Left lung (tissue), 10 donors: Measurements from ENCODE around the gene RMC1. TPM values are rescaled to one million over a fixed set of nuclear protein-coding genes. Genes with fewer than 3 reads are reported as not detected.
A peak's percentile ranks its signal among the peaks of the same experiment; 100 is the strongest.

Experiments
- ATAC-seq: fragments of 200-7000 bp; cut with Tn5 transposase; one replicate; pipeline ENCODE4 v1.9.1; 2020; ENCODE audit warnings: moderate library complexity
- DNase-seq, 4 donors: peaks; one replicate each; pipeline ENCODE4 v3.0.0-alpha.2; 2013 to 2020
- H3K27ac ChIP-seq, 2 donors: fragments of 200-600 bp; sonication (generic) in 1 of 2; one replicate each; pipeline versions ENCODE4 v1.5.0 to v1.8.0; 2020 to 2021
- H3K27me3 ChIP-seq, 2 donors: fragments of 200-600 bp; sonication (generic) in 1 of 2; one replicate each; pipeline versions ENCODE4 v1.5.0 to v1.8.0; 2020 to 2021
- H3K36me3 ChIP-seq, 2 donors: fragments of 200-600 bp; sonication (generic) in 1 of 2; one replicate each; pipeline versions ENCODE4 v1.5.0 to v1.8.0; 2020 to 2021
- H3K4me1 ChIP-seq, 2 donors: fragments of 200-600 bp; one replicate each; pipeline ENCODE4 v1.8.0; 2021
- H3K4me3 ChIP-seq, 2 donors: fragments of 200-600 bp; sonication (generic) in 1 of 2; one replicate each; pipeline versions ENCODE4 v1.5.0 to v1.8.0; 2020 to 2021; ENCODE audit warnings: mild to moderate bottlenecking in 1 of 2
- H3K9me3 ChIP-seq, 2 donors: fragments of 200-600 bp; sonication (generic) in 1 of 2; one replicate each; pipeline versions ENCODE4 v1.5.0 to v1.8.0; 2020 to 2021
- intact Hi-C, 2 donors: fragments of 100-400 bp; cut with DNase I; formaldehyde crosslinking; loops; one replicate each; pipeline versions ENCODE4 v1.11.2 to v1.14.2; 2022
- polyA plus RNA-seq, 6 donors: library from polyadenylated mRNA; unstranded; fragments of 120-200 nt; gene quantifications; one replicate each; pipeline ENCODE4 v1.2.1, GENCODE V29; 2013; ENCODE audit not compliant: insufficient read length in 6 of 6
- total RNA-seq, 2 donors: library from RNA; stranded (reverse); fragmentation: NEBNext Ultra II Directional; extraction: Animal tissue kit (Norgen Biotek cat#: 25700); gene quantifications; one replicate each; pipeline ENCODE4 v1.2.1, GENCODE V29; 2021
- TF ChIP-seq, protein P1 (sequence below), 2 donors: fragments of 200-600 bp; sonication (generic) in 1 of 2; IDR thresholded peaks; one replicate each; pipeline versions ENCODE4 v1.5.0 to v1.8.0; 2021; ENCODE audit warnings: antibody characterized with exemption in 2 of 2
- donor health status: DM: no; HTN: yes; CAD: no.
- donor health status: DM: no; HTN: no; CAD: no.

RMC1 gene
- total and polyA plus RNA-seq, 8 donors, result 23.5 to 37.9 (median 27.2) TPM

DNA sequence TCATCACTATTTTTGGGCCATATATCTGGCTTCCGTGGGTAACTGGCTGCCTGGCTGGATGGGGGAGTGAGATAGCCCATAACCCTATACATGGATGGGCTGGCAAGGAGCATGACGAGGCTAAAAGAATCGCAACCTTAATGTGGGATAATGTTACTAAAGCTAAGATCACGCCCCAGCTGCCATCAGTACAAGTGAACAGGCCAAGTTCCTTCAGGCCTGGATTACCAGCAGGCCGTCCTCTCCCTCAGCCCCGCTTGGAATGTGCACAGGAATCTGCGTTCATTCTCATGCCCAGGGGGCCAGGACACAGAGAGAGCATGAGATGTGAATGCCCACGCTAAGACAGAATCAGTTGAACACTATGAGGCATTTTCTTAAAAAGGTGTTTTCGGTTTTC lies 34.7 kb downstream of the RMC1 start:
- DNase-seq, result no peak
- intact Hi-C loops, result no loop called here
- Histone ChIP-seq H3K4me3 (no peak overlapping the region), H3K27ac (no peak overlapping the region), H3K4me1 (peaks cover 11 to 24% of the 10 kb centered on the region in 2 donors), H3K36me3 (peaks cover 0 to 100% of the 10 kb centered on the region in 2 donors), H3K27me3 (no peaks in the 10 kb centered on the region), H3K9me3 (no peaks in the 10 kb centered on the region)
- TF ChIP-seq, protein P1, sequence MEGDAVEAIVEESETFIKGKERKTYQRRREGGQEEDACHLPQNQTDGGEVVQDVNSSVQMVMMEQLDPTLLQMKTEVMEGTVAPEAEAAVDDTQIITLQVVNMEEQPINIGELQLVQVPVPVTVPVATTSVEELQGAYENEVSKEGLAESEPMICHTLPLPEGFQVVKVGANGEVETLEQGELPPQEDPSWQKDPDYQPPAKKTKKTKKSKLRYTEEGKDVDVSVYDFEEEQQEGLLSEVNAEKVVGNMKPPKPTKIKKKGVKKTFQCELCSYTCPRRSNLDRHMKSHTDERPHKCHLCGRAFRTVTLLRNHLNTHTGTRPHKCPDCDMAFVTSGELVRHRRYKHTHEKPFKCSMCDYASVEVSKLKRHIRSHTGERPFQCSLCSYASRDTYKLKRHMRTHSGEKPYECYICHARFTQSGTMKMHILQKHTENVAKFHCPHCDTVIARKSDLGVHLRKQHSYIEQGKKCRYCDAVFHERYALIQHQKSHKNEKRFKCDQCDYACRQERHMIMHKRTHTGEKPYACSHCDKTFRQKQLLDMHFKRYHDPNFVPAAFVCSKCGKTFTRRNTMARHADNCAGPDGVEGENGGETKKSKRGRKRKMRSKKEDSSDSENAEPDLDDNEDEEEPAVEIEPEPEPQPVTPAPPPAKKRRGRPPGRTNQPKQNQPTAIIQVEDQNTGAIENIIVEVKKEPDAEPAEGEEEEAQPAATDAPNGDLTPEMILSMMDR (IDR thresholded peaks at IDR 0.05), result no peak
- ATAC-seq, result no peak

DNA sequence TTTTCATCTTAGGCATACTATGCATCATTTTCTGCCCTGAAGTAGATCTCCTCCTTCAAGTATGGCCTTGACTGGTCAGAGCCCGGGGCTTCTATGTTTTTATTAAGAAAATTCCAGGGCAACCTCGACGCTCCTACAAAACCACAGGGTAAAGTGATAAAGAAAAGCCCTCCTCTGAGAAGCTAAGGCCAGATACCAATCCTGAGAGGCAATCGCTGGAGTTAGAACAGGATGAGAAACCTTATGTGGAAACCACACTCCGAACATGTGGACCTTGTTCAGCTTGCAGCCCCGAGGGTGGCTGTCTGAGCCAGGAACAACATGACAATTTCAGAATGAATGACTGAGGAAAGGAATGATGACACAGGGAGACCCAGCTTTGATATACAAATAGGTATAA lies 35.6 kb downstream of the RMC1 start:
- peaks cover 0 to 100% of the 10 kb centered on the region in 2 donors for H3K36me3 ChIP-seq
- ATAC-seq, result no peak

DNA sequence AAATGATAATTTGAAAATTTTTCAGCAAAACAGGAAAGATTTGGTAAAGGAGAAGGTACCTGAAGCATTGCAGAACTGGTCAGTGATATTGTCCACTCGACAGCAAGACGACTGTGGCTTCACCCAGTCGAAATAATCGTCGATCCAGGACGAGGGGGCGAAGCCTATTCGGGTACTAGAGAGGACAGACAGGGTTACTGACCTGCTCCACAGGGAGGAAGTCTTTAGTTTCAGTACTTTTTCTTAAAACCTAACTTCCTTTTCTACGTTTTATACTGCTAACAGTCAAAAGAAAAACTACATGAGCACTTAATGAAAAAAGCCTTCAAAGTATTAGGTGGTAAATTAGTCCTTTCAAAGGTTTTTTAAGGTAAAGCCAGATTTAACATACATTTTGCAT lies 36.0 kb downstream of the RMC1 start:
- no peaks in the 10 kb centered on the region for H3K9me3 ChIP-seq
- H3K27ac ChIP-seq, result no peak overlapping the region
- peaks cover 0 to 100% of the 10 kb centered on the region in 2 donors for H3K36me3 ChIP-seq
- no peak overlapping the region for H3K4me3 ChIP-seq
- DNase-seq (no peak), ATAC-seq (no peak)
- peaks cover 11 to 24% of the 10 kb centered on the region in 2 donors for H3K4me1 ChIP-seq
- intact Hi-C loops, result no loop called here
- no peaks in the 10 kb centered on the region for H3K27me3 ChIP-seq
- TF ChIP-seq, protein P1 (IDR thresholded peaks at IDR 0.05), result no peak

More for the DNA sequence above, 35.6 kb downstream of the RMC1 start:
- DNase-seq, result no peak
- H3K27me3 ChIP-seq, result no peaks in the 10 kb centered on the region
- no peaks in the 10 kb centered on the region for H3K9me3 ChIP-seq
- H3K27ac ChIP-seq, result no peak overlapping the region
- intact Hi-C loops, result no loop called here
- TF ChIP-seq, protein P1 (IDR thresholded peaks at IDR 0.05), result no peak
- no peak overlapping the region for H3K4me3 ChIP-seq
- peaks cover 11 to 24% of the 10 kb centered on the region in 2 donors for H3K4me1 ChIP-seq

DNA sequence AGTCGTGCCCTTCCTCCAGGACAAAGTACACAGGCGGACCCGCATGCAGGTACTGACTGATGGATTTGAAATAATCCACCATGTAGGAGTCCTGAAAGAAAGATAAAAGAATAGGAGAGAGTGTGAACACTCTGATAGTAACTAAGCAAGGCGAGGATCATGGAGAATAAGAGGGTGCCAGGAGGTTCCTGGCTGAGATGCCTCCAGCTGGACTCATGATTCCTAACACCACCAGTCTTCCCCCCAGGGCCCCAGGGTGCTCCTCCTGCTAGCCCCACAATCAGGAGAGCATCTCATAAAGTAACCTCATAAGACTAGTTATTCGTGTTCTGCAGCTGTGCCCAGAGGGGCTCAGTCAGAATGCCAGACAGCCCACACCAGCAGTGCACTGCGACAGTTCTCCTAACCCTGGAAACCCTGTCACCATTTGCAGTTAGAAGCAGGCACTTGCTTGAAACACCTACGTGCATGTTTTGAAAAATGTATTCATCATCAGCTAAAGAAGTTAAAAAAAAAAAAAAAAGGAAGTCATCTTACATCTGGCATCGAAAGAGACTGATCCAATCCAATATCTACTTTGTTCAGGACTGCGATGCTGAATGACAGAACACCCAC lies 36.7 kb downstream of the RMC1 start:
- DNase-seq (no peak), ATAC-seq (no peak)
- Histone ChIP-seq H3K36me3 (peaks cover 0 to 100% of the 10 kb centered on the region in 2 donors), H3K4me3 (no peak overlapping the region), H3K27ac (peak overlapping the region; percentile 26 to 41), H3K4me1 (peaks cover 11 to 24% of the 10 kb centered on the region in 2 donors), H3K9me3 (no peaks in the 10 kb centered on the region), H3K27me3 (no peaks in the 10 kb centered on the region)
- TF ChIP-seq, protein P1 (IDR thresholded peaks at IDR 0.05), result no peak
- intact Hi-C loops, result no loop called here

DNA sequence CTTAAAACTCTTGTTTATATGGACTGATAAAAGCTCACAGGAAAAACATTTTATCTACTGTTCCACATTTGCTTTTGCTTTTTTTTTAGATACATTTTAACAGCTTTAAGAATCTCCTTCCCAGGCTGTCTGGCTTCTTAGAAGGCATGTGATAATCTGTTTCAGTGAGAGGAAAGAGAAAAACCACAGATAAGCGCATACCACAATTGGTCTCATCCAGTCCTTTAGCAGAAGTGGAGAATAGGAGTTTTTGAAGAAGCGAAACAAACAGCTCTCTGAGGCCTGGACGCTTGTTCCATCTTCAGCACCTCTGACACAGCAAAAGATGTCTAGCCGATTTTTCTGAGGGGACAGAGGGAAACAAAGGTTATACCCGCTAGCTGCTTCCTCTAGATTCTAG lies 37.6 kb downstream of the RMC1 start:
- ATAC-seq, result peak; percentile 62
- peak overlapping the region; percentile 26 to 41 for H3K27ac ChIP-seq
- no peak overlapping the region for H3K4me3 ChIP-seq
- DNase-seq, result no peak
- H3K36me3 ChIP-seq, result peaks cover 0 to 100% of the 10 kb centered on the region in 2 donors
- TF ChIP-seq, protein P1 (IDR thresholded peaks at IDR 0.05), result no peak
- H3K27me3 ChIP-seq, result no peaks in the 10 kb centered on the region
- peaks cover 11 to 24% of the 10 kb centered on the region in 2 donors for H3K4me1 ChIP-seq
- intact Hi-C loops, result no loop called here
- H3K9me3 ChIP-seq, result no peaks in the 10 kb centered on the region
